Mammary epithelial cell (primary cell): ENCODE measurements around the gene ERVMER34-1.

Source experiments
- CTCF ChIP-seq, 2 donors: IDR thresholded peaks in 1 of 2; conservative IDR thresholded peaks in 1 of 2; 2 replicates each; pipeline ENCODE4 v1.5.1; 2011 to 2012; ENCODE audit warnings: inconsistent platforms in 2 of 2, low read length in 2 of 2, mild to moderate bottlenecking in 2 of 2, control low read depth in 1 of 2, low read depth in 1 of 2; ENCODE audit not compliant: insufficient read depth in 1 of 2; ENCODE audit errors: extremely low read depth in 1 of 2
- EZH2 ChIP-seq: IDR thresholded peaks from 2 replicates; pipeline ENCODE4 v1.6.1; 2012; ENCODE audit warnings: low read length, inconsistent platforms, borderline replicate concordance

- TF ChIP-seq EZH2 (no peak), CTCF (conservative IDR thresholded peaks at IDR 0.05 in 1 of 2, IDR thresholded peaks at IDR 0.05 in 1 of 2; ENCODE audit: extremely low read depth in 1 of 2, insufficient read depth in 1 of 2, low read depth in 1 of 2, low read length in 2 of 2) (no peak)
These were observed 38.7 kb downstream of the ERVMER34-1 start for GRCh38 chr4:52712251-52713130.
